GM23338 (cell line): ENCODE results near the gene PLEKHH3. TPM values are rescaled to one million over a fixed set of nuclear protein-coding genes. Genes with fewer than 3 reads are reported as not detected.

ENCODE experiments used
- ATAC-seq: fragments of 200-7000 bp; cut with Tn5 transposase; 3 replicates; pipeline ENCODE4 v1.9.1; 2020
- DNase-seq: peaks from one replicate; pipeline ENCODE4 v3.0.0-alpha.2; 2015; ENCODE audit warnings: low spot score
- H2AFZ ChIP-seq: fragments of 200-600 bp; sonication (generic); 2 replicates; pipeline ENCODE4 v1.8.0; 2016; ENCODE audit warnings: antibody characterized with exemption, mild to moderate bottlenecking, moderate library complexity
- H3F3A ChIP-seq: fragments of 200-600 bp; sonication (generic); replicated peaks from 2 replicates; pipeline ENCODE4 v1.8.0; 2017; ENCODE audit warnings: antibody characterized with exemption, mixed run types, low read depth
- H3K27ac ChIP-seq: fragments of 200-600 bp; sonication (generic); 2 replicates; pipeline ENCODE4 v1.6.1; 2016; ENCODE audit warnings: low read depth
- H3K27me3 ChIP-seq: fragments of 200-600 bp; sonication (generic); 2 replicates; pipeline ENCODE4 v1.8.0; 2016; ENCODE audit warnings: mild to moderate bottlenecking, mixed run types, moderate library complexity; ENCODE audit not compliant: insufficient read depth
- H3K36me3 ChIP-seq: fragments of 200-600 bp; sonication (generic); 2 replicates; pipeline ENCODE4 v1.8.0; 2016; ENCODE audit warnings: mild to moderate bottlenecking; ENCODE audit not compliant: insufficient read depth
- H3K4me1 ChIP-seq: fragments of 200-600 bp; sonication (generic); 2 replicates; pipeline ENCODE4 v1.8.0; 2016; ENCODE audit warnings: mild to moderate bottlenecking, moderate library complexity; ENCODE audit not compliant: insufficient read depth
- H3K4me2 ChIP-seq: fragments of 200-600 bp; sonication (generic); 2 replicates; pipeline ENCODE4 v1.7.1; 2017; ENCODE audit warnings: mixed run types
- H3K4me3 ChIP-seq: fragments of 200-600 bp; sonication (generic); 2 replicates; pipeline ENCODE4 v1.6.1; 2016; ENCODE audit warnings: mixed run types
- H3K79me2 ChIP-seq: fragments of 200-600 bp; sonication (generic); replicated peaks from 2 replicates; pipeline ENCODE4 v1.8.0; 2017; ENCODE audit warnings: mild to moderate bottlenecking; ENCODE audit not compliant: insufficient read depth
- H3K9me2 ChIP-seq: fragments of 200-600 bp; sonication (generic); 2 replicates; pipeline ENCODE4 v1.8.0; 2017; ENCODE audit not compliant: insufficient read depth
- H4K20me1 ChIP-seq: fragments of 200-600 bp; sonication (generic); replicated peaks from 2 replicates; pipeline ENCODE4 v1.8.0; 2017; ENCODE audit warnings: mild to moderate bottlenecking; ENCODE audit not compliant: insufficient read depth
- H3K27ac Mint-ChIP-seq: 2 replicates; pipeline ENCODE4 v1.8.0; 2020; ENCODE audit warnings: inconsistent platforms, mild to moderate bottlenecking, moderate library complexity, mixed read lengths
- H3K27me3 Mint-ChIP-seq: 3 replicates; pipeline ENCODE4 v1.8.0; 2022; ENCODE audit warnings: low read depth, mild to moderate bottlenecking, moderate library complexity, mixed read lengths, inconsistent platforms; ENCODE audit not compliant: insufficient read depth, poor library complexity
- H3K36me3 Mint-ChIP-seq: 3 replicates; pipeline ENCODE4 v1.8.0; 2021; ENCODE audit warnings: low read depth, mild to moderate bottlenecking, inconsistent platforms, moderate library complexity, mixed read lengths
- H3K4me1 Mint-ChIP-seq: 3 replicates; pipeline ENCODE4 v1.8.0; 2020; ENCODE audit warnings: mild to moderate bottlenecking, inconsistent platforms, mixed read lengths
- H3K4me3 Mint-ChIP-seq: 3 replicates; pipeline ENCODE4 v1.8.0; 2021; ENCODE audit warnings: moderate library complexity, mild to moderate bottlenecking, inconsistent platforms, mixed read lengths
- H3K9me3 Mint-ChIP-seq: 3 replicates; pipeline ENCODE4 v1.8.0; 2020; ENCODE audit warnings: moderate library complexity, mild to moderate bottlenecking, inconsistent platforms, mixed read lengths
- CREB1 ChIP-seq: fragments of 250-450 bp; sonication (Bioruptor Pico); IDR thresholded peaks from 2 replicates; pipeline ENCODE4 v1.5.0; 2020; ENCODE audit warnings: low read depth, mild to moderate bottlenecking, moderate library complexity
- EZH2phosphoT487 ChIP-seq: fragments of 200-600 bp; sonication (generic); IDR thresholded peaks from one replicate; pipeline ENCODE4 v1.8.1; 2018; ENCODE audit warnings: antibody characterized with exemption; ENCODE audit not compliant: unreplicated experiment
- POLR2AphosphoS5 ChIP-seq: IDR thresholded peaks from 2 replicates; pipeline ENCODE4 v1.6.1; 2016; ENCODE audit warnings: antibody characterized with exemption, low read depth
- STAT1 ChIP-seq: IDR thresholded peaks from one replicate; pipeline ENCODE4 v1.6.1; 2016; ENCODE audit warnings: antibody characterized with exemption; ENCODE audit not compliant: unreplicated experiment
- ZNF114 ChIP-seq: fragments of 250-450 bp; sonication (Bioruptor Pico); IDR thresholded peaks from 2 replicates; pipeline ENCODE4 v1.5.0; 2020; ENCODE audit warnings: mild to moderate bottlenecking, moderate library complexity
- ZNF331 ChIP-seq: fragments of 250-450 bp; sonication (Bioruptor Pico); IDR thresholded peaks from 2 replicates; pipeline ENCODE4 v1.5.0; 2020; ENCODE audit warnings: low read depth, mild to moderate bottlenecking, moderate library complexity
- polyA plus RNA-seq: library from polyadenylated mRNA; unstranded; fragments of >200 nt; fragmentation: Nextera tagmentation; extraction: Ambion mirVana; gene quantifications from 2 replicates; pipeline ENCODE4 v1.2.1, GENCODE V29; 2016
- total RNA-seq: library from RNA; depleted of rRNA; stranded (reverse); fragments of >200 nt; shearing (Covaris generic); gene quantifications from 2 replicates; pipeline ENCODE4 v1.2.3, GENCODE V29; 2014
- TF ChIP-seq, protein P1 (sequence below): fragments of 250-450 bp; sonication (Bioruptor Pico); IDR thresholded peaks from 2 replicates; pipeline ENCODE4 v1.5.0; 2020; ENCODE audit warnings: mild to moderate bottlenecking, moderate library complexity

PLEKHH3 gene
- total and polyA plus RNA-seq, 2 experiments from 2014 or later, result 10.9 to 24.2 TPM

DNA sequence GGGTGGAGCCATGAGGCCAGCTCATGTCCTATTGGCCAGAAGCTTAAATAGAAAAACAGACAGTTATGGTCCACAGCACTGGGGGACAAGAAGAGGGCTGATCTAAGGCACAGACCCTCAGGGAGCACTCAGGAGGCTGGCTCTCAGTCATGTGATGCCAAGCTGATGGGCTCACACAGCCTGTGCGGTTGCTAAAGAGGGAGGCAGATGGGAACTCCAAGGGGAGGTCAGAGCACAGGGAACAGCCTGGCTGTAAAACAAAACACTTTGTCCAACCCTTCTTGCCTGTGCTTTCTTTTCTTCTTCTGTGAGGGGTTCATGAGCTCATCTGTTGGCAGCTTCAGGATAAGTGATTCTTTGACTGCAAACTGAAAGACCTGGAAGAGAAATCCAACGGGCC, 32.8 kb upstream of the PLEKHH3 start (continued):
- TF ChIP-seq, protein P1, sequence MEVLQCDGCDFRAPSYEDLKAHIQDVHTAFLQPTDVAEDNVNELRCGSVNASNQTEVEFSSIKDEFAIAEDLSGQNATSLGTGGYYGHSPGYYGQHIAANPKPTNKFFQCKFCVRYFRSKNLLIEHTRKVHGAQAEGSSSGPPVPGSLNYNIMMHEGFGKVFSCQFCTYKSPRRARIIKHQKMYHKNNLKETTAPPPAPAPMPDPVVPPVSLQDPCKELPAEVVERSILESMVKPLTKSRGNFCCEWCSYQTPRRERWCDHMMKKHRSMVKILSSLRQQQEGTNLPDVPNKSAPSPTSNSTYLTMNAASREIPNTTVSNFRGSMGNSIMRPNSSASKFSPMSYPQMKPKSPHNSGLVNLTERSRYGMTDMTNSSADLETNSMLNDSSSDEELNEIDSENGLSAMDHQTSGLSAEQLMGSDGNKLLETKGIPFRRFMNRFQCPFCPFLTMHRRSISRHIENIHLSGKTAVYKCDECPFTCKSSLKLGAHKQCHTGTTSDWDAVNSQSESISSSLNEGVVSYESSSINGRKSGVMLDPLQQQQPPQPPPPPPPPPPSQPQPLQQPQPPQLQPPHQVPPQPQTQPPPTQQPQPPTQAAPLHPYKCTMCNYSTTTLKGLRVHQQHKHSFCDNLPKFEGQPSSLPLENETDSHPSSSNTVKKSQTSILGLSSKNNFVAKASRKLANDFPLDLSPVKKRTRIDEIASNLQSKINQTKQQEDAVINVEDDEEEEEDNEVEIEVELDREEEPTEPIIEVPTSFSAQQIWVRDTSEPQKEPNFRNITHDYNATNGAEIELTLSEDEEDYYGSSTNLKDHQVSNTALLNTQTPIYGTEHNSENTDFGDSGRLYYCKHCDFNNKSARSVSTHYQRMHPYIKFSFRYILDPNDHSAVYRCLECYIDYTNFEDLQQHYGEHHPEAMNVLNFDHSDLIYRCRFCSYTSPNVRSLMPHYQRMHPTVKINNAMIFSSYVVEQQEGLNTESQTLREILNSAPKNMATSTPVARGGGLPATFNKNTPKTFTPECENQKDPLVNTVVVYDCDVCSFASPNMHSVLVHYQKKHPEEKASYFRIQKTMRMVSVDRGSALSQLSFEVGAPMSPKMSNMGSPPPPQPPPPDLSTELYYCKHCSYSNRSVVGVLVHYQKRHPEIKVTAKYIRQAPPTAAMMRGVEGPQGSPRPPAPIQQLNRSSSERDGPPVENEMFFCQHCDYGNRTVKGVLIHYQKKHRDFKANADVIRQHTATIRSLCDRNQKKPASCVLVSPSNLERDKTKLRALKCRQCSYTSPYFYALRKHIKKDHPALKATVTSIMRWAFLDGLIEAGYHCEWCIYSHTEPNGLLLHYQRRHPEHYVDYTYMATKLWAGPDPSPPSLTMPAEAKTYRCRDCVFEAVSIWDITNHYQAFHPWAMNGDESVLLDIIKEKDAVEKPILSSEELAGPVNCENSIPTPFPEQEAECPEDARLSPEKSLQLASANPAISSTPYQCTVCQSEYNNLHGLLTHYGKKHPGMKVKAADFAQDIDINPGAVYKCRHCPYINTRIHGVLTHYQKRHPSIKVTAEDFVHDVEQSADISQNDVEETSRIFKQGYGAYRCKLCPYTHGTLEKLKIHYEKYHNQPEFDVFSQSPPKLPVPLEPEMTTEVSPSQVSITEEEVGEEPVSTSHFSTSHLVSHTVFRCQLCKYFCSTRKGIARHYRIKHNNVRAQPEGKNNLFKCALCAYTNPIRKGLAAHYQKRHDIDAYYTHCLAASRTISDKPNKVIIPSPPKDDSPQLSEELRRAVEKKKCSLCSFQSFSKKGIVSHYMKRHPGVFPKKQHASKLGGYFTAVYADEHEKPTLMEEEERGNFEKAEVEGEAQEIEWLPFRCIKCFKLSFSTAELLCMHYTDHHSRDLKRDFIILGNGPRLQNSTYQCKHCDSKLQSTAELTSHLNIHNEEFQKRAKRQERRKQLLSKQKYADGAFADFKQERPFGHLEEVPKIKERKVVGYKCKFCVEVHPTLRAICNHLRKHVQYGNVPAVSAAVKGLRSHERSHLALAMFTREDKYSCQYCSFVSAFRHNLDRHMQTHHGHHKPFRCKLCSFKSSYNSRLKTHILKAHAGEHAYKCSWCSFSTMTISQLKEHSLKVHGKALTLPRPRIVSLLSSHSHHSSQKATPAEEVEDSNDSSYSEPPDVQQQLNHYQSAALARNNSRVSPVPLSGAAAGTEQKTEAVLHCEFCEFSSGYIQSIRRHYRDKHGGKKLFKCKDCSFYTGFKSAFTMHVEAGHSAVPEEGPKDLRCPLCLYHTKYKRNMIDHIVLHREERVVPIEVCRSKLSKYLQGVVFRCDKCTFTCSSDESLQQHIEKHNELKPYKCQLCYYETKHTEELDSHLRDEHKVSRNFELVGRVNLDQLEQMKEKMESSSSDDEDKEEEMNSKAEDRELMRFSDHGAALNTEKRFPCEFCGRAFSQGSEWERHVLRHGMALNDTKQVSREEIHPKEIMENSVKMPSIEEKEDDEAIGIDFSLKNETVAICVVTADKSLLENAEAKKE, result no peak
- TF ChIP-seq POLR2AphosphoS5 (no peak), EZH2phosphoT487 (no peak), STAT1 (no peak)

DNA sequence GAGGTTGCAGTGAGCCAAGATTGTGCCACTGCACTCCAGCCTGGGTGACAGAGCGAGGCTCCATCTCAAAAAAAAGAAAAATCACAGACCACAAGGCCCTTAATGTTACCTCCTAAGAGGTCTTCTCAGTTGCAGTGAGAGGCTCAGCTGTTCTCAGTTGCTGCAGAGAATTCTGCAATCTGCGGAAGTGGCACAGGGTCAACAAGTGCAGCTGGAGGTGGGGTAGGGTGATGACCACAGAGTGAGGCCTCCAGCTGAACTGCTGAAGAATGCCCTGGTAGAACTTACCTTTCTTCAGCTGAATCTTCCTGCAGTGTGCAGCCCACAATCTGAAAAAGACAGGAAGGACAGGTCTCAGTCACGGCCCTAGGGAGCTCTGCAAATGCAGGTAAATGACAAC, 31.8 kb upstream of the PLEKHH3 start:
- peaks cover 2% of the 10 kb centered on the region; the same call in 1 of the 2 replicates for H4K20me1 ChIP-seq
- no peaks in the 10 kb centered on the region; the same call in 1 of the 2 replicates for H3K36me3 ChIP-seq
- no peaks in the 10 kb centered on the region for H3K4me1 ChIP-seq
- ATAC-seq, result no peak
- no peak overlapping the region for H3K4me3 Mint-ChIP-seq
- H2AFZ ChIP-seq, result no peak overlapping the region
- no peak overlapping the region for H3K4me2 ChIP-seq
- H3K79me2 ChIP-seq, result no peaks in the 10 kb centered on the region
- H3K9me2 ChIP-seq, result no peaks in the 10 kb centered on the region
- TF ChIP-seq CREB1 (CRISPR knock-in tag) (no peak), POLR2AphosphoS5 (no peak), ZNF114 (no peak), ZNF331 (CRISPR knock-in tag) (no peak)
- TF ChIP-seq, protein P1, result no peak
- H3K36me3 Mint-ChIP-seq, result peaks cover 49% of the 10 kb centered on the region
- H3K27me3 ChIP-seq, result no peaks in the 10 kb centered on the region
- no peak overlapping the region for H3K4me3 ChIP-seq
- H3K9me3 Mint-ChIP-seq, result no peaks in the 10 kb centered on the region
- H3K27ac Mint-ChIP-seq, result no peak overlapping the region
- H3K27ac ChIP-seq, result no peak overlapping the region
- no peak for DNase-seq
- no peaks in the 10 kb centered on the region for H3K4me1 Mint-ChIP-seq
- H3K27me3 Mint-ChIP-seq, result no peaks in the 10 kb centered on the region
- no peaks in the 10 kb centered on the region for H3F3A ChIP-seq
